ENCODE data around the gene EHMT1. TPM values are rescaled to one million over a fixed set of nuclear protein-coding genes. Genes with fewer than 3 reads are reported as not detected.

Gene EHMT1
- 37.0 and 47.2 TPM in 2 replicates for total RNA-seq

DNA sequence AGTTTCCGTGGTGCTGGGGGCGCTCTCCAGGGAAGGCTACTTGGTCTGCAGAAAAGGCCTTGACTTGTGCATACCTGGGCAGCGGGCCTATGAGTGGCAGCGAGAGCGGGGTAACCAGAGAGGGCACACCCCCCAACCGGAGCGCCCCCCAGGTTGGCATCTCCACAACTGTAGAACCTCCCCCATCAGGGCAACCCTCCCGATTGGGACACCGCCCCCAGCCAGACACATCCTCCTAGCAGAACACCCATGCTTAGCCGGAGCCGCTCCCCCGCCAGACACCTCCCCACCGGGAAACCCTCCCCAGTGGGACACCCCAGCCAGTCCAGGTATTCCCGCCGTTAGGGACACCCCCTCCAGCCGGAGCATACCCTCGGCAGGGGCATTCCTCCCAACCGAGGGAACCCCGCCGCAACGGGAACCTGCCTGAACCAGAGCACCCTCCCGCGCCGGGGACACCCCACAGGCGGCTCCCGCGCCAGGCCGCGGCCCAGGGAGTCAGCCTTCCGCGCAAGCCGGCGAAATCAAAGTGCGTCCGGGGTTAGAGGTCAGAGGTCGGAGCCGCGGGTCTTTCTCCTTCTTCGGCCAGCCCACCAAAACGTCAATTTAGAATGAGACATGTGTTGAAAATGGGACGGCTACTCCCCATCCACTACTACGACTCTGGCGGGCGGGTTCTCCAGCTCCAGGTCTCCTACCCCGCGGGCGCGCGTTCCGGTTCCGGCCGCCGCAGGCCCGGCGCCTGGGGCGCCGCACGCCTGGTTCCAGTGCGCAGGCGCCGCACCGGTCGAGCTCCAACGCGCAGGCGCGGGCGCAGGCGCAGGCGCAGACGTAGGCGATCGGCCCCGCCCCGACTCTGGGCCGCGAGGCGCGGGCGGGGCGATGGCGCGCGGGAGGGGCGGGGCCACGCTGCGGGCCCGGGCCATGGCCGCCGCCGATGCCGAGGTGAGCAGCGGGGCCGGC lies at the start of gene EHMT1:
EHMT1 (plus strand) TSS at position 901 of the 963 bp plus-strand sequence; CDS start at position 925, 24 bp downstream.

DNA sequence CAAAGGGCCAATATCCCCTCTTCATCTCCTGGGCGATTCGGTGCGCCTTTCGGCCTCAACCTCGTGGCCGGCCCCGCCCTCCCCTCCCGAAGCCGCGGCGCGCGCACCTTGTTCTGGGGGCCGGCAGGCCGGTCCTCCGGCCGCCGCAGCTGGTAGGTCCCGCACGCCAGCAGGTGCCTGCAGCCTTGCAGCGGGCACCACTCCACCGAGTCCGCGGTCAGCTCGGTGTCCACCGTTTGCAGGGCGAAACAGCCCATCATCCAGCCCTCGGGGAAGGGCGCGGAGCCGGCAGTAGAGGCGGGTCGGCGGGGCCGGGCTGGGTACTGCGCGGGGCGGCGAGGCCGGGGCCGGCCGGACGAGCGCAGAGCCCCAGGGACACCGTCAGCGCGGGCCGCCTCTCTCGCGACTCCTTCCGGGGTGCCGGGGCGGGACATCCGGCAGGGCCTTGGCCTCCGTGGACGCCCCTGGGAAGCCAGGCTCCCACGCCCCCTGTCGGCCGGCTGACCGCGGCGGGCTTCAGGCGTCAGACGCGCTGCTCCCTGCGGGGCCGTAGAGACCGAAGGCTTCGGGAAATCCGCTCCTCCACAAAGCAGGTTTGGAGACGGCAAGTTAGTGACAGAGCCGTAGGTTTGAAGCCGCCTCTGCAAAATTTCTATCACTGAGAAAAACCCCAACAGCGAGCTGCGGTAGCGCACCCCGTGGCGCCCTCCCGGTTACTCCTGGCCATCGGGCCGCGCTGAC lies 40.1 kb upstream of the EHMT1 start, which contains the start of gene DPH7:
DPH7 (minus strand) TSS at position 408 of the 741 bp plus-strand sequence; CDS start at position 260, 148 bp downstream.

DNA sequence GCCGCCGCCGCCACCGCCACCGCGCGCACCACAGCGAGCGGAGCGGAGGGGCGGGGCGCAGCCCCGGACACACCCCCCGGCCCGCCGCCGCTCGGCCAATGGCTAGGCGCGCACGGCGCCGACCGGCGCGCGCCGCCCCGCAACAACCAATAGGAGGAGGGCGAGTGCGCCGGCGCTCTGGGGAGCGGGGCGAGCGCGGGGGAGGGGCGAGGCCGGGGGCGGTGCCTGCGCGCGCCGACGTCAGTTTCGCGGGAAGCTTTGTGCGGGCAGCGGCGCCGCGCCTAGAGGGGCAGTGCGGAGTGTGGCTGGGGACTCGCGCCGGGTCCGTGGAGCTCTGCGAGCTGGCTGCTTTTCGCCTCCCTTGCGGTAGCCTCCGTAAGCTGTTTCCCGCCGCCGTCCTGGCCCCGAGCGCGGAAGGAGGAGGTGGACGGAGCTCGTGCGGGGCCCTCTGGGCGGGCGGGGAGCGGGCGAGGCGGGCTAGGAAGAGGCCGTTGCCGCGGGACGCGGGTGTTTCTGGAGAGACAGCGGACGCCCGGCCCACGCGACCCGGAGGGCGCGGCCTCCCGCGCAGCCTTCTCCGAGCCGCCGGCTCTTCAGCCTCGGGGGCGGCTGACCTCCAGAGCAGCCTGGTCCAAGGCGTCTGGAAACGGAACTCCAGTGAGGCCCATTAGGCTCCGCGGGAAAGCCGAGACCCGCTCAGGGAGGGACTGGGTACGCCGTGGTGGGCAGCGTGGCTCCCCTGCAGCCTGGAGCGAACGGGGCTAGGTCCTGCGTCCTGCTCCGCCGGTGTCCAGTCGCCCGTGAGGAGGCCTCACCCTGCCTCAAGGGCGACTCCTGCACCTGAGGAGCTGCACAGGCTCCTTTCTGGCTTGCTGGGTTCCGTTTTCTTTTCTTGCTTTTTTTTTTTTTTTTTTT lies 28.1 kb upstream of the EHMT1 start, which contains the start of gene ZMYND19:
ZMYND19 (minus strand) TSS at position 44 of the 915 bp plus-strand sequence. CDS start 249 bp downstream, outside the sequence.

DNA sequence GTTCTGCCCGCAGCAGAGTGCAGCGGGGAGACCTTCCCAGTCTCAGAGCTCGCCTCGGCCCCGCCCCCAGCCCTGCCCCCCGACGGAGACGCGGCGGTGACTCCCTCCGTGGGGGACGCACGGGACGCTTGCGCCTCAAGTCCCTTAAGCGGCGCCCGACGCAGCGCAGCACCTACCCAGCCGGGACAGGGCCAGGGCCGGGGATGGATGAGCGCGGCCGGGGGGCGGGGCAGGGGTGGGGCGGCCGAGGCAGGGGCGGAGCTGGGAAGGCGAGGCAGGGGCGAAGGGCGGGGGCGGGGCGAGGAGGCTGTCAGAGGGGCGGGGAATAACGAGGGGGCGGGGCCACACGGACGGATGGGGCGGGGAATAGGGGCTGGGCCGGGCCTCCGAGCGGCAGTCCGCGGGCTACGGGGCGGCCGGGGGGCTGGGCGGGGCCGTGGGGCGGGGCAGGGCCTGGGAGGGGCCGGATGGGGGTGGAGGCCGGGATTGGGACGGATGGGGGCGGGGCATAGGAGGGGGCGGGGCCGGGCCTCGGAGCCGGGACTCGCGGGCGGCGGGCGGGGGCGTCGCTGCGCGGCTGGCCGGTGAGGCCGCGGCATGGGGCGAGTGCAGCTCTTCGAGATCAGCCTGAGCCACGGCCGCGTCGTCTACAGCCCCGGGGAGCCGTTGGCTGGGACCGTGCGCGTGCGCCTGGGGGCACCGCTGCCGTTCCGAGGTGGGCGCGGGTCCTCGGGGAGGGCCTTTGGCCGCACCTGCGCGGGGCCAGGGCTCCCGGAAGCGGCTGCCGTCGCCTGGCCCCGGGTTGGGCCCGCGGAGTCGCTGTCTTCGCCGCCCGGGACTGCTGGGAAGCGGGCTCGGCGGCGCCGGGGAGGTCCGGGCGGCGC lies 13.4 kb upstream of the EHMT1 start, which contains the start of gene ARRDC1:
ARRDC1 (plus strand) TSS at position 566 of the 884 bp plus-strand sequence; CDS start at position 598, 32 bp downstream.

GRCh38 chr9:137877506-137878122 lies 258.8 kb downstream of the EHMT1 start, which contains the start of gene CACNA1B:
TSS of gene CACNA1B (plus strand) at chr9:137877782. CDS start at chr9:137877934, 152 bp downstream.

Other genes starting within 250 kb of the EHMT1 start
- 8.0 and 9.5 TPM in 2 replicates for gene EXD3, start 195.8 kb upstream of the EHMT1 start, total RNA-seq
- gene NOXA1, start 195.6 kb upstream of the EHMT1 start, total RNA-seq: 0.26 and 0.95 TPM in 2 replicates
- gene ENTPD8, start 177.6 kb upstream of the EHMT1 start, total RNA-seq: under 0.01 TPM in 1 of 2 replicates, not detected in the other
- gene NSMF, start 159.7 kb upstream of the EHMT1 start, total RNA-seq: 10.5 and 11.3 TPM in 2 replicates
- 1.8 and 3.0 TPM in 2 replicates for gene PNPLA7, start 68.6 kb upstream of the EHMT1 start, total RNA-seq
- 32.7 and 62.6 TPM in 2 replicates for gene MRPL41, start 67.1 kb upstream of the EHMT1 start, total RNA-seq
- gene DPH7, start 40.1 kb upstream of the EHMT1 start, total RNA-seq: 15.4 TPM in 2 replicates
- 8.6 and 8.7 TPM in 2 replicates for gene ZMYND19, start 28.5 kb upstream of the EHMT1 start, total RNA-seq
- 11.7 and 11.8 TPM in 2 replicates for gene ARRDC1, start 13.3 kb upstream of the EHMT1 start, total RNA-seq